ENCODE results near the gene FLNA.

DNA sequence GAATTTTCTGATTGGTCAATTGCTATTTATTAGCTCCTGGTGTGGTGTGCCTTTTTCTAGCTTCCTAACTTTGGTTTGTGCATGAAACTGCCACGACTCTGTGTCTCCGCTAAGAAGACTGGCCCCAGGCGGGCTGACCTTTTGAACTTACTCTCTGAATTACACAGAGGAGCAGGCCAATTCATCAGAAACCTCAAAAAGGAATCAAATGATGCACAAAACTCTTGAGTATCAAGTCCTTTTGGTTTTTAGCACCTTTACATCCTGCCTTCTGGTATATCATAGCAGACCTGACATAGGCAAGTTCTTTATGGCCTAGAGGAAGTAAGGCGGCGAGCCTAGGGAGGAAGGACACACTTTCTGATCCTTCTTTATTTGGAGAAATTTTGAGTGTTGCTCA, 61.3 kb downstream of the FLNA start:
- TF ChIP-seq, protein P1, sequence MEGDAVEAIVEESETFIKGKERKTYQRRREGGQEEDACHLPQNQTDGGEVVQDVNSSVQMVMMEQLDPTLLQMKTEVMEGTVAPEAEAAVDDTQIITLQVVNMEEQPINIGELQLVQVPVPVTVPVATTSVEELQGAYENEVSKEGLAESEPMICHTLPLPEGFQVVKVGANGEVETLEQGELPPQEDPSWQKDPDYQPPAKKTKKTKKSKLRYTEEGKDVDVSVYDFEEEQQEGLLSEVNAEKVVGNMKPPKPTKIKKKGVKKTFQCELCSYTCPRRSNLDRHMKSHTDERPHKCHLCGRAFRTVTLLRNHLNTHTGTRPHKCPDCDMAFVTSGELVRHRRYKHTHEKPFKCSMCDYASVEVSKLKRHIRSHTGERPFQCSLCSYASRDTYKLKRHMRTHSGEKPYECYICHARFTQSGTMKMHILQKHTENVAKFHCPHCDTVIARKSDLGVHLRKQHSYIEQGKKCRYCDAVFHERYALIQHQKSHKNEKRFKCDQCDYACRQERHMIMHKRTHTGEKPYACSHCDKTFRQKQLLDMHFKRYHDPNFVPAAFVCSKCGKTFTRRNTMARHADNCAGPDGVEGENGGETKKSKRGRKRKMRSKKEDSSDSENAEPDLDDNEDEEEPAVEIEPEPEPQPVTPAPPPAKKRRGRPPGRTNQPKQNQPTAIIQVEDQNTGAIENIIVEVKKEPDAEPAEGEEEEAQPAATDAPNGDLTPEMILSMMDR (IDR thresholded peaks at IDR 0.05) = no peak
- no peak for TF ChIP-seq EP300 (IDR thresholded peaks at IDR 0.05)
- no peak for TF ChIP-seq POLR2A (IDR thresholded peaks at IDR 0.05)
- no peak for TF ChIP-seq POLR2AphosphoS5 (IDR thresholded peaks at IDR 0.05)
